Measurements from ENCODE around the gene AUTS2. TPM values are rescaled to one million over a fixed set of nuclear protein-coding genes. Genes with fewer than 3 reads are reported as not detected.

The AUTS2 gene
- total and polyA plus RNA-seq, 2 of the 8 experiments (the other 6 are each of a cell fraction or from before 2014, with no cell fraction given), result 25.9 to 101 TPM

DNA sequence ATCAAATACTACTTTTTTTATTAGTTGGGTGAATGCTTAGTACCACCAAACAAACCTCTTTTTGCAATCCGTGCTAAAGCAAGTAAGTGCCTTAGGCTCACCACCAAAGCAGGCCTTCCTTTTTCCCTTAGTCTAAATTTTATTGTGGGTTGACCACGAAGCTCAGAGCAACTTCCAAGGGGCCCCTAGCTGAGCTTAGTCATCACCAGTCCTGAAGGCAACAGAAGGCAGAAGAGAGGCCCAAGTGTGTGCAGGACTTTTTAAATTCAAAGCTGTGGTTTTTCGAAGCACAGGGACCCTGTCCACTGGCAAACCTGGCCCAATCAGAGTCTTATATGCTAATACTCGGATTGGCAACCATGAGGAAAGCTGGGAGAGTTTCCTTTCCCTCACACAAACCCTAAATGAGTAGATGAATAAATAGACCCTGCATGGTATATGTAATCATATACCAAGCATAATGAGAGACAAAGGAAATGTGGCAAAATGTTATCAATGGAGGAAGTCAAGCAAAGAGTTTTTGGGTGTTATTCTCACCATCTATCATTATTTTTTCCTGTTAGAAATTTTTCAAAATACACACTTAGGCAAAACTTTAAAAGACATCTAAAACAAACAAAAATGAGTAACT is 1080.5 kb downstream of the AUTS2 start:
- Histone ChIP-seq H2BK120ac (replicated peaks; ENCODE audit: low read depth, low read length) (no peak overlapping the region), H3K79me1 (ENCODE audit: low read depth, low read length) (no peaks in the 10 kb centered on the region; the same call in 1 of the 2 replicates), H3K27me3 (replicated peaks in 1 of 4; ENCODE audit: control insufficient read depth in 3 of 4, extremely low read depth in 1 of 4, insufficient read depth in 3 of 4, low read length in 3 of 4) (peaks cover 8 to 46% (median 33%) of the 10 kb centered on the region in 4 experiments)

More for the DNA sequence above, 1080.5 kb downstream of the AUTS2 start:
- Histone ChIP-seq H3K9me3 (ENCODE audit: insufficient read depth in 2 of 2, low read depth in 1 of 2, low read length in 1 of 2) (no peaks in the 10 kb centered on the region), H4K91ac (replicated peaks; ENCODE audit: insufficient read length, low read length) (no peak overlapping the region), H3K56ac (replicated peaks; ENCODE audit: insufficient read length, low read depth, low read length) (no peak overlapping the region), H3K79me2 (ENCODE audit: control insufficient read depth in 1 of 2, insufficient read depth in 2 of 2, low read length in 2 of 2) (no peaks in the 10 kb centered on the region), H2AK5ac (ENCODE audit: low read depth, low read length) (no peak overlapping the region), H3K27ac (ENCODE audit: low read depth, low read length) (no peak overlapping the region), H3K4ac (replicated peaks; ENCODE audit: insufficient read length, low read depth, low read length) (no peak overlapping the region), H3K14ac (ENCODE audit: insufficient read length) (no peak overlapping the region), H4K8ac (ENCODE audit: extremely low read depth, insufficient read depth, low read length) (no peak overlapping the region), H3K9ac (replicated peaks in 1 of 4; ENCODE audit: extremely low read depth in 1 of 4, low read depth in 3 of 4, low read length in 3 of 4) (no peak overlapping the region), H4K5ac (ENCODE audit: insufficient read length, low read depth, low read length) (no peak overlapping the region), H3K23me2 (ENCODE audit: low read depth, low read length) (peaks cover 2% of the 10 kb centered on the region; the same call in 1 of the 2 replicates), H2BK15ac (ENCODE audit: low read length) (no peak overlapping the region), H3K4me1 (replicated peaks in 1 of 4; ENCODE audit: control insufficient read depth in 3 of 4, insufficient read depth in 4 of 4, low read length in 3 of 4) (peaks cover 1 to 12% (median 9%) of the 10 kb centered on the region in 4 experiments; a peak in 5 of 7 replicates), H2BK12ac (ENCODE audit: low read depth, low read length) (no peak overlapping the region), H3K18ac (ENCODE audit: extremely low read depth, low read length) (no peak overlapping the region), H3K23ac (ENCODE audit: insufficient read length) (no peak overlapping the region), H3K36me3 (ENCODE audit: control insufficient read depth in 2 of 4, insufficient read depth in 4 of 4, low read length in 3 of 4) (no peaks in the 10 kb centered on the region), H2BK5ac (ENCODE audit: low read depth, low read length) (no peak overlapping the region), H2BK20ac (ENCODE audit: low read length) (no peak overlapping the region), H3K4me2 (ENCODE audit: insufficient read depth in 1 of 2, low read depth in 2 of 2, low read length in 2 of 2) (no peak overlapping the region), H4K20me1 (replicated peaks in 1 of 2; ENCODE audit: control insufficient read depth in 1 of 2, insufficient read depth in 2 of 2, low read length in 2 of 2) (no peaks in the 10 kb centered on the region), H2AFZ (ENCODE audit: low read length) (no peak overlapping the region), H3K4me3 (ENCODE audit: extremely low read depth in 1 of 4, insufficient read depth in 2 of 4, low read depth in 3 of 4, low read length in 4 of 4) (no peak overlapping the region)
- DNase-seq (ENCODE audit: low read depth in 1 of 2, low spot score in 2 of 2) (no peak), FAIRE-seq (no peak)
- POLR2A ChIA-PET (ENCODE audit: partially characterized antibody), result interaction anchor here (0.6 to 1.0 kb wide), 2 partner anchors 76 to 329 kb away, joined by 3 read pairs; no protein-coding TSS in a partner anchor
- WGBS, 2 experiments (ENCODE audit: extremely low coverage in 1 of 2, insufficient coverage in 1 of 2, insufficient read length in 1 of 2, insufficient replicate concordance in 2 of 2, low coverage in 1 of 2, low lambda C conversion rate in 2 of 2, missing lambda C conversion rate in 1 of 2), result 77% methylated on average over 4 of the region's 4 CpGs; no CpG with 5 or more reads in 1 of the 2 experiments
- CTCF ChIA-PET (ENCODE audit: partially characterized antibody), result interaction anchor here (0.6 to 0.7 kb wide), 2 partner anchors 36 to 87 kb away, joined by 3 read pairs; no protein-coding TSS in a partner anchor
- TF ChIP-seq CBX5 (IDR thresholded peaks at IDR 0.05; ENCODE audit: low read depth, low read length), result no peak
- no peak for TF ChIP-seq RAD21 (IDR thresholded peaks at IDR 0.05 in 1 of 2, conservative IDR thresholded peaks at IDR 0.05 in 1 of 2; ENCODE audit: low read depth in 2 of 2, low read length in 2 of 2)
- TF ChIP-seq GTF2F1 (IDR thresholded peaks at IDR 0.05; ENCODE audit: borderline replicate concordance, low read depth, low read length), result no peak
- TF ChIP-seq SIN3A (conservative IDR thresholded peaks at IDR 0.05 in 1 of 2, IDR thresholded peaks at IDR 0.05 in 1 of 2; ENCODE audit: low read depth in 1 of 2, low read length in 2 of 2), result no peak
- no peak for TF ChIP-seq YY1 (IDR thresholded peaks at IDR 0.05; ENCODE audit: low read depth, low read length)
